Renal cortical epithelial cell (primary cell): ENCODE results near the gene DHPS. TPM values are rescaled to one million over a fixed set of nuclear protein-coding genes. Genes with fewer than 3 reads are reported as not detected.

Source experiments
- DNase-seq: peaks from one replicate; pipeline ENCODE4 v3.0.0-alpha.2; 2011; ENCODE audit warnings: low read depth
- total RNA-seq: library from RNA; depleted of rRNA; stranded (reverse); fragments of >200 nt; gene quantifications from 2 replicates; pipeline ENCODE4 v1.2.3, GENCODE V29; 2014

Gene DHPS
- total RNA-seq, 1 donor from 2014 or later = 42.8 TPM

DNA sequence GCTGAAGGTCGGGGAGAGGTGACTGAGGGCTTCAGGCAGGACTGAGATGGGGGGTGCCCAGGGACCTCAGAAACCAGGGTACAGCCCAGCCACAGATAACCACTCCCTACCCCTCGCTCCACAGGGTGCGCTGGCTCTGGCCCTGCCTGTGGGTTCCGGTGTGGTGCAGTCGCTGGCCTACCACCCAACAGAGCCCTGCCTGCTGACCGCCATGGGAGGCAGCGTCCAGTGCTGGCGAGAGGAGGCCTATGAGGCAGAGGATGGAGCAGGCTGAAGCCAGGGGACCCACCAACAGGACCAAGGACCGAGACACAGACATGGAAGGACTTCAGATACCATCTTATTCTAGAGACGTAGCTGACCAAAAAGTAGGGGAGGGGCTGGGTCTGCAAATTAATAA lies 6.3 kb downstream of the DHPS start:
- DNase-seq = no peak

DNA sequence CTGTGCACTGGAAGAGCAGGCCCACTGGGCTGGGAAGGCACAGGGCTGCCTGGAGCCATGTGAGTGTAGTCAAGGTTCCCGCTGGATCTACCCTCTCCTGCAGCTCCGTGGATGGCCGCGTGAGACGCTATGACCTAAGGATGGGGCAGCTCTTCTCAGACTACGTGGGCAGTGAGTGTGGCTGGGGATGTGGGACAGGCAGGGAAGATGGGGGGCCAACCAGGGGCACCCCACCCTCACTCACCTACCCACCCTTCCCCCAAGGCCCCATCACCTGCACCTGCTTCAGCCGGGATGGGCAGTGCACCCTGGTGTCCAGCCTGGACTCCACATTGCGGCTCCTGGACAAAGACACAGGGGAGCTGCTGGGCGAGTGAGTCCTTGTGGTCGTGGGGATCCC lies 8.9 kb downstream of the DHPS start:
- DNase-seq = no peak

DNA sequence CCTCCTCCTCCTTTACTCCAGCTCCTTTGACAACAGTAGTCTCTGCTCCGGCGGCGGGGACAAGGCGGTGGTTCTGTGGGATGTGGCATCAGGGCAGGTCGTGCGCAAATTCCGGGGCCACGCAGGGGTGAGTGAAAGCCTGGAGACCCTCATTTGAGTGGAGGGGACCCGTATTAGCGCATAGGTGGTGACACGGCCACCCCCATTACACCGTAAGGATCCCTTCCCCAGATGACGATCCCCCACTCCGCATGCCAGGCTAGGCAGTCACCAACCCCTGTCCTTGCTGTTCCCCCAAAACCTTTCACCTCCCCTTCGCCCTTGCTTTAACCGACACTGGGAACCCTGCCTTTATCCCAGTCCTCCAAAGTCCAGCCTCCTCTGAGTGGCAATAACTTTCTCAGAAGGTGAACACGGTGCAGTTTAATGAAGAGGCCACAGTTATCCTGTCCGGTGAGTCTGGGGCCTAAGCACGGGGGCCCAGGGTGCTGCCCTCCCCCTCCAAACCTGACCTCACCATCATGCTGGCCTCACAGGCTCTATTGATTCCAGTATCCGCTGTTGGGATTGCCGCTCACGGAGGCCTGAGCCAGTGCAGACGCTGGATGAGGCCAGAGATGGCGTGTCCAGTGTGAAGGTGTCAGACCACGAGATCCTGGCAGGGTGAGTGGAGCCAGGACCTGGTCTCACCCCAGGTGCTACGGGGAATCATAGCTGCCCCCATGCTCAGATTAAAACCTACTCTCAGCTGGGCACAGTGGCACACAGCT lies 11.3 kb downstream of the DHPS start:
- DNase-seq = no peak

DNA sequence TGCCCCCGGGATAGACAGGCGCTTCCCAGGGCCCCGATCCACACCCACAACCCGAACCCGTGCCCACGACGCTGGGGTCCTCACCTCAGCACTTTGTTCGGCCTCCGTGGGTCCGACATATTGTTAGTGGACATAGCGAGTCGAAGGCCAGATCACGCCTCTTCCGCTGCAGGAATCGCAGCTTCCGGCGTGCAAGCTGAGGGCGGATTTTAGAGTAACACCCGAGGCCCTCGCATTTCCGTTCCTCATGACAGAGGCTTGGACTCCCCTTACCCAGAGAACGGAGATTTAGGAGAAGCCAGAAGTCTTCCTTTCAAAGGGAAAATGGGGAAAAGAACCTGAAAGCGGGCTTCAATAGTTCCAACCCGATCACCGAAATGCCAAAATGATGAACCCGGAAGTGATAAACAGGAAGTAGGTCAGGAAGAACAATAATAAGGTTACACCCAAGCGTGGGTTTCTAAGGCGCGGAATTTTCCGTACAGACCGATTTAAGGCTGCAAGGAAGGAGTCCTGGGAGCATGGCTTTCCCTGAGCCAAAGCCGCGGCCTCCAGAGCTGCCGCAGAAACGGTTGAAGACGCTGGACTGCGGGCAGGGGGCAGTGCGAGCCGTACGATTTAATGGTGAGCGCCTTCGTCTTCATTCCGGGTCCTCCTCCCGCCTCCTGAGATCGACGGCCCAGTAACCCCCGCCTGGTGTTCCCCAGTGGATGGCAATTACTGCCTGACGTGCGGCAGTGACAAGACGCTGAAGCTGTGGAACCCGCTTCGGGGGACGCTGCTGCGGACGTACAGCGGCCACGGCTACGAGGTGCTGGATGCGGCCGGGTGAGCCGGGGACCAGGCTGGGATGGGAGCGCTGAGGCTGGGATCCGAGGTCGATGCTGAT lies 12.2 kb downstream of the DHPS start:
- DNase-seq = peak; percentile 73

DNA sequence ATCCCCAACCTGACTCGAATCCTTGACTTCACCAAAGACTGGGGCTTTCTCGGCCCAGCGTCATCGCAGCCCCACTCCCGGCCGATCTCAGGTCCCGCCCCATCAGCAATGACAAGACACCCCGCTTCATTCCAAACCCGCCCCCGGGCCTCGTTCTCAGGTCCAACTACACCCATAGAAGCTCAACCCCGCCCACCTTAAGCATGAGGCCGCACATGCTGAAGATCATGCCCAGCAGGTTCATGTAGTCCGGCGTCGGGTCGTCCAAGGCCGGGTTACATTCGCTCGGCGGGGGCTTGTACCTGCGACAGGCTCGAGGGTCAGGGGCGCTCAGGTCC lies 12.8 kb downstream of the DHPS start:
- DNase-seq = peak; percentile 37

DNA sequence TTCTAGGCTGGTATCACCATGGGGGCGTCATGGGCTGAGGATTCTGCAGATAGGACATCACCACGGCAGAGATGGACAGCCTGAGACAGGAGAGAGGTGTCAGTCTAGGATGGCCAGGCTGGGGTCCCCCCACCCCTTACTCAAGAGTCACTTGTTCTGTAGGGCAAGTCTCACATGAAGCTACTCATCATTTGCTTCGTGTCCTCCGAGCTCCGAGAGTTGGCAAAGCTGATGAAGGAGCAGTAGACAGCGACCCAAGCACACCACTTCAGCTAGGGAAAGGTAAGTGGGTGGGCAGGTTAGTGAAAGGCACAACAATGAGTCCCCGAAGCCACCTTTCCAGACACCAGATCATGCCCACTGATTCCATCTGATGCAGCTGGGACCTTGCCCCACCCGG lies 13.3 kb downstream of the DHPS start:
- no peak for DNase-seq

DNA sequence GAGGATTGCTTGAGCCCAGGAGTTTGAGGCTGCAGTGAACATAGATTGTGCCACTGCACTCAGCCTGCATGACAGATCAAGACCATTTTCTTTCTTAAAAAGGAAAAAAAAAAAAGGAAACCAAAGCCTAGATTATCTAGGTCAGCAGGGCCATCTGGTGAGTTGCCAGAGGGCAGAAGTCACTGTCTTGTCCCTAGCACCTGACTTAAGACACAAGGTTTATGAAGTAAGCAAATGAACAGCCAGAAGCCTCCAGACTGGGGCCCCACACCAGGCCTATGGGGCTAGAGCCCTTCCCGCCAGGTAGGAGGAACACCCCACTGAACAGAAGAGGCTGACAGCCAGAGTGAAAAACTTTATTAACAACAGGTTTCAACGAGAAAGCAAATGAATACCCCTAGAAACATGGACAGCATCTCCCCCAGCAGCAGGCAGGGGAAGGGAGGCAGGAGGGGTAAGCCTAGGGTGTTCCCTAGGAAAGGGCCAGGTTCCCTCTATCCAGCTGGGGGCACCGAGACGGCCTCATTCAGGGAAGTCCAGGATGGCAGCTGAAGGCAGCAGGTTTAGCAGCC lies 13.9 kb downstream of the DHPS start:
- no peak for DNase-seq

DNA sequence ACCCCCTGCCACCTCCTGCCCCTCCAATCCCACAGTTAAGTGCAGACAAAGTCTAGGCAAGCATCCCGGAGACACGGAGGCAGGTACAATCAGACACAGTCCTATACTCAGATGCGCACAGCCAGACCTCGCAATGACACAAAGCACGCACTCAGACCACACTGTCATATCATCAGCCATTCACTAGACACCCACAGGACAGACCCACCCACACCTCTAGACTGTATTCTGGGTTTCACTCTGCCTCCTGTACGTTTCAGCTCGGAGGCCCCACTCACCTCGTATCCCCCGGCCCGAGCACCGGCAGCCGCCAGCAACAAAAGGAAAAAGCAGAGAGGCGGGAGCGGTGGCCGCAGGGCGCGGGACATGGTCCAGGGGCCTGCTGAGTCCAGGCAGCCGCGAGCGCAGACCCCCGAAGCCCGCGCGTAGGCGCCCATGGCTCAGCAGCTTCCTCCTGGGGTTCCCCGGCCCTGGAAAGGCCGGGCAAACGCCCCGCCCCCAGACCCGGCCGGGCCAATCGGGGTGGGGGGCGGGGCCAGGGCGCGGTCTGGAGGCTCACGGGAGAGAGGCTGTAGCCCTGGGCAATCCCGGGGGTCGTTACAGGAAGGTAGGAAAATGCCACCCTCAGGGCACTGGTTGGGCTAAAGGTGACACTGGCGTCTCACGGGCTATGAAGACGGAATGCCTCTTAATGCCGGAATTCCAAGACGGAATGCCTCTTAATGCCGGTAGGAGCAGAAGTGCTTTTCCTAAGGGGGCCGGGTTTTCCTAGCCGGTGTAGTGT lies 15.2 kb downstream of the DHPS start, which contains the start of the genes MAN2B1 and WDR83:
Gene MAN2B1 (minus strand): TSS at position 478 of the 784 bp plus-strand sequence. CDS start 41 bp downstream, at position 437.
Gene WDR83 (plus strand): TSS at position 543 of the 784 bp plus-strand sequence. CDS start 2,984 bp downstream, outside the sequence.
- peak; percentile 33 for DNase-seq

DNA sequence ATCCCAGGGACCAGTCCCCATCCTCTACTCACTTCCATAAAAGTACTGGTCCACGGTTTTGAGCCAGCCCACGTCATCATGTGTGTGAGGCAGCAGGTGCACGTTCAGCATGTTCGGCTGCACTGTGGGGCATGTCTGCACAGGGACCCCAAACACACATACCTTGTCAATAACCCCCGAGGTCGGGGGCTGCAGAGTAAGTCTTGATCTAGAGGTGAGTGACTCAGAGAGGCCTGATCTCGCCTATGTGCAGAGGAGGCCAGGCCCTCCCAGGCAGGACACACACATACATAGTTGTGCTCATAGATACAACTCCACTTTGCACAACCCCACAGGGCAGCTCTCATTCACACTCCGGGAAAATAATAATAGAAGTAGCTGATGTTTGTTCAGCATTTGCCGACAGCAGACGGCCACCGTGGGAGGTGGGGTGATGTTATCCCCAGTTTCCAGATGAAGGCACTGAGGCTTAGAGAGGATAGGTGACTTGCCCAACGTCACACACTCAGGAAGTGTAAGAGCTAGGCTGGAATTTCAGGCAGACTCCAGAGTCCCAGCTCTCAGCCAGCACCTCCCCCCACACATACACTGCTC lies 15.9 kb downstream of the DHPS start:
- DNase-seq = no peak

DNA sequence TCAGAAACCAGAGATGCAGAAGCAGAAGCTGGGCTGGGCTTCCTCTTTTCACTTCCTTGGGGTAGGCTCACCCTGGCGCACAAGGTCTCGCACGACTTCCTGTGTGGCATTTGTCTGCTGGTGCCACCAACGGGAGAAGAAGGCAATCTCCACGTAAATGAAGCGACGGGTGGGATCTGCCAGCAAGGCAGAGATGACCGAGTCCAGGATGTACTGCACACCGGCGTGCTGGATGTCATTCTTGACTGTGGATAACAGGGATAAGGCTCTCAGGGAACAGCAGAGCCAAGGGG lies 16.5 kb downstream of the DHPS start:
- no peak for DNase-seq

DNA sequence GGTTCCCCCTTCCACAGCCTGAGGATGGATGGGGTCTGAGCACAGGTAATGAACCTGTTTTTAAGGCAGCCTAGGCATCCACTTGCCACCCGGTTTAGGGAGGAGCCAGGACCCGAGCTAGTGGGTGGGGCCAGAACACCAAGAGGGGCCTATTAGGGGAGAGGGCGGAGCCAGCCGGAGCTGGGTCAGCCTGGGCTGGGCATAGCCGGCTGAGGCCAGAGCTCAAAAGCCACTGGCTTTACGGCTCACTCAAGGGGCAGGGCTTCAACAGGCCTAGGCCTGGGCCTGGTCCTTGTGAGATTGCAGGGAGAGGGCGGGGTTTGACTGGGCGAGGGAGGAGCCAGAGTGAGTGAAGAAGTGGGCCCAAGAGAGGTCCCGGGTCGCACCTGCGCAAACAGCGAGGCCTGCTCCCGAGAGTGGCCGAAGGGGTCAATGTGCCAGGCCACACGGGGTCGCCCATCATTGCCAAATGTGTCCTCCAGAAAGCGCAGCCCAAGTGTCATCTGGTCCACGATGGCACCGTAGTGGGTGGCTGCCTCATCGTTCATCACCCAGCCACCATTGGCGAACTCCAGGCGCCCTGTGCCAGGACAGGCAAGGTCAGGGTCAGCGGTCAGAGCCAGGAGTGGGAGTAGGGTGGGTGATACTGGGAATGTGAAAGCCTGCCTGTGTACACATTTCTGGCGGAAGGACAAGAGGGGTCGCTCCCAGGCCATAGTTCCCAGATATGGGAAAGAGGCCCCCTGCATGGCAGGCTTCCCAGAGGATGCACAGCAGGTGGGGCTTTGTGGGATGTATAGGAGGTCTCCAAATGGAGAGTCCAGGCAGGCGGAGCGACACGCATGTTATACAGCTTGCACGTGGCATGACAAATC lies 17.0 kb downstream of the DHPS start:
- DNase-seq = no peak

DNA sequence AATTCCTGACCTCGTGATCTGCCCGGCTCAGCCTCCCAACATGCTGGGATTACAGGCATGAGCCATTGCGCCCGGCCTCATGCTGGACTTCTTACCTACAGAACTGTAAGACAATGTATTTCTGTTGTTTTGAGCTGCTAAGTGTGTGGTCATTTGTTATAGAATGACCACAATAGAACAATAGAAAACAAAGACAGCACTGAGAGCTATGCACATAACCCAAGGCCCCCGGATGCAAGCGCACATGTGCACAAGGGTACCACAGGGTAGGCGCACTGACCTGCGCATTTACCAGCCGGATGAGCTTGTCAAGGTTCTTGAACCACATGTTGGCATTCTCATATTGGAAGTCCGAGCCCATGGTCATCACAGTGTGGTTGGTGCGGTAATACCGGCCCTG lies 20.7 kb downstream of the DHPS start:
- no peak for DNase-seq

DNA sequence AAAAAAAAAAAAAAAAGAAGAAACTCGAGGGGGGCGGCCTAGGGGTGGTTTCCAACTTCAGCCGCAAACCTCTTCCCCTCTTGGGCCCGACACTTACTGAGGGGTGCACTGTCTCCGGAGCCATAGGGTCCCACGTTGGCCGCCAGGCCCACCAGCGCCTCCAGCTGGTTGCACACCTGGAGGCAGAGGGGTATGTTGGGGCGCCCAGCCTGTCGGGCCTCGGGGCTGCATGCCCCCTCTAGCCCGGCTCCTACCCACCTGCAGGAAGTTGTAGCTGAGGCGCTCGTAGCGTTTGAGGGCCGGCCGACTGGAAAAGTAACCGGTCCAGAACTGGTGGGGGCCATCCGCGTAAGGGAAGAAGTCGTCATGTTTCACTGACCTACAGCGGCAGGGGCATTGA lies 23.7 kb downstream of the DHPS start:
- no peak for DNase-seq

DNA sequence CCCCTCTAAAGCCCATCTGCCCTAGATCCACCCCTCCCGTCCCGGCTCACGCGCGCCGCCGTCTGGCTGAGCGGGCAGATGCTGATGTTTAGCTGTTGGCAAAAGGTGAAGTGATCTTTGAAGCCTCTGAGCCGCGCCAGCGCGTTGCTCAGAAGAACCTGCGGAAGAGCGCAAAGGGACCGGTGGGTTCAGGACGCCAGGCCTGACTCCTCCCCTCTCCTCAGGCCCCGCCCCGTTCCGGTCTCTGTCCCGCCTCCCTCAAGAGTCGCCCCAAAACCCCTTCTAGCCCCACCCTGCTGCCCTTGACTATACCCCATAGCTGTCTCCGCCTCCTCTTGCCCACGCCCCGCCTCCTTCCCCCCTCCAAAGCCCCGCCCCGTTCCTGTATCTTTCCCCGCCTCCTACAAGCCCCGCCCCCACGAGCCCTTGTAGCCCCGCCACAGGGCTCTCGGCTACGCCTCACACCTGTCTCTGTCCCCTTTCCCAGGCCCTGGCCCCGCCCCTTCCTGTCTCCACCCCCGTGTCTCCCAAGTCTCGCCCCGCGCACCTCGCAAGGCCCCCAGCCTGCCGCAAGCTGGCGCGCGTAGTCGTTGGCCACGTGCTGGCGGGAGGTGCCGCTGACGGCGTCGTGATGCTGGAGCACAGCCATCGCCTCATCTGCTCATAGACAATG lies 24.6 kb downstream of the DHPS start:
- DNase-seq = no peak

DNA sequence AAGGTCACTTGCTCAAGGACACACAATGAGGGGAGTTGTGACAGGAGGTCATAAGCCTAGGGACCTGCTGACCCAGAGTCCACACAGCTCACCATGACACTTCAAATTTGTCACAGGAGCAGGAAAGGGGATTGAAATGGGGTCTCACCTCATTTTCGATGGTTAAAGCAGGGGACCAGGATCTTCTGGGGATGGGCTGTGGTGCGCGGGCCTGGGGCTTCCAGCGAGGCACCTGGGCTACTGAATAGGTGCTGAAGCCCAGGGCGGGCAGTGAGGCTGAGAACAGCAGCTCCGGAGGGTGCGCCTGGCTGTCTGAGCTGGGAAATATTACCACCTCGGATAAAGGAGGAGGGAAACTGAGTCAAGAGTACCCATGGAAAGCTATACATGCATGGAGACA lies 26.1 kb downstream of the DHPS start:
- DNase-seq = no peak

DNA sequence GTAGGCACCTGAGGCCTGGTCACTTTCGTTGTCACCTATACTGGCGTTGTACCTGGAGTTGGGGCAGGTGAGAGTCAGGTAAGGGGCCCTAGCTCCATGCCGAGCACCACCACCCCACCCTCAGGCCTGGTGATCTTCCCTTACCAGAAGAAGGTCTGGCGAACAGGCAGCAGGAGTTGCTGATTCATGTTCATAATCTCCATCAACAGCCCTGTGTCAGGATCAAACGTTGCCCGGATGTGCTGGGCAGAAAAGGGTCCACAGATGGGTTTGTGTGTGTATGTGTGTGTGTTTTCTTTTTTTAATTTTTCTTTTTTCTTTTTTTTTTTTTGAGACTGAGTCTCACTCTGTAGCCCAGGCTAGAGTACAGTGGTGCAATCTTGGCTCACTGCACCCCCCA lies 29.5 kb downstream of the DHPS start:
- DNase-seq = no peak

DNA sequence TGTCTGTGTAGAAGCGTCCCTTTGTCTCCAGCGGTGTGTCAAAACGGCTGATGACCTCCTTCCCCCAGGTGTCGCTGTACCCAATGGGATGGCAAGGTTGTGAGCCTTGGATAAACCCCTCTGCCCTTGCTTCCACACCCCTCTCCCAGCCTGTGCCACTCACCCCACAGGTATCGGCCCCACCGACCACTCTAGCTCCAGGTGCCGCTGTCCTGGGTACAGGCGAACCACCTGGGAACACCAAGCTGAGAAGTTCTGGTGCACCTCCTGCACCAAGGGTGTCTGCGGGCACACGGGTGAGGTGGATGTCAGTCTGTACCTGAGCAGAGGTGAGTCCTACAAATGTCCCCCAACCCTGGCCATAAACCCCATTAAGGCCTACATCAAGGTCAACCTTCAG lies 31.7 kb downstream of the DHPS start:
- DNase-seq = no peak

DNA sequence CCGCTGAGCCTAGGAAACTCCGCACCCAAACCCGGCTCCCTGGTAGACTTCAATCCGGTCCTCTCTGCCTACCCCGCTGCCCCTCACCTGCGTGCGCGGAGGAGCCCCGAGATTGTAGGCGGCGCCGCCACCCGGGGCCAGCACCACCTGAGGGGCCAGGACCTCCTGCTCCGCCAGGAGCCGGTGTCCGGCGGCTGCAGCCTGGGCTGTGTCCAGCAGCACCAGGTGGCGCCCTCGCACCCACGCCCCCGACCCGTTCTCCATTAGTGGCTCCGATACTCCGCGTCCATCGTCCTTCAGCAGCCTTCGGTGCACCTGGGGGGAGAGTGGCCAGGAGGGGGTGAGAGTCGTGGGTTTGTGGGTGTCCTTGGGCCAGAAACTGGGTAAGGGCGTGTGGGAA lies 33.6 kb downstream of the DHPS start:
- DNase-seq = no peak

DNA sequence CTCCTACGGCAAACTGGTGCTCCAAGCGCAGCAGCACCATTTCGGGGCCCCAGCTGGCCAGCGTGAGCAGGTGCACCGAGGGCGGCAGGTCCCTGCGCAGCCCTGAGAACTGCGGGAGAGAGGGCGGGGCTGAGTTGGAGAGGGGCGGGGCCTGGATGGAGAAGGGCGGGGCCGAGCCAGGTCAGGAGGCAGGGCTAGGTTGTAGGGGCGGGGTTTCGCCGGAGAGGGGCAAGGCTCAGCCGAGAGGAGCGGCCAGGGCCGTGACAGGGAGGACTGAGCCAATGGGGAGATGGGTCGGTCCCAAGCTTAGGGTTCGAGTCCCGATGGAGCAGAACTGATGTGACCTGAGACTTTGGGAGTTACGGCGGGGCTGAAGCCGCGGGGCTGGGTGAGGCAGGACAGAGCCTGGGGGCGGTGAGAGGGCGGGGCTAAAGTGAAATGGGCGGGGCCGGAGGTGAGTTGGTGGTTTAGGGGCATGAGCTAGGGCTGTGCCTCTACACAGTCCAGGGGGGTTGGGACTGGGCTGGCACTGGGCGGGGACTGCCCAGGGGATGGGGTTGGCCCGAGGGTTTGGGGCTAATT lies 34.1 kb downstream of the DHPS start:
- DNase-seq = peak; percentile 29

DNA sequence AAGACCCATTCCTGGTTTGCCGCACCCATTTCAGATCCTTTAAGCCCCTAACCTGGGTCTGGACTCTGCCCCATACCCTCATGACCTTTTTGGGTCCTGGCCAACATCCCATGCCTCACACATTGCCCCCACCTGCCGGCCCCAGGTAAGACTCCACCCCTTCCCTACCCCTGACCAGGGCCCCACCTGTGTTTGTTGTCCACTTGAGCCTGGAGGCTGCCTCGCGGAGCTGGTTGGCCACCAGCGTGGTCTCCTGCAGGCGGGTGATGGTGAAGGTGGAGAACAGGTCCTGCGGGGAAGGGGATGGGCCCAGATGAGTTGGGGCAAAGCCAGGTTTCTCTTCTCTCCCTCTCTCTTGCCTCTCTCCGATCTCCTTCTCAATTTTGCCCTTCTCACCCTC lies 34.6 kb downstream of the DHPS start:
- DNase-seq = no peak
